Prostate gland (tissue), 2 donors: Measurements from ENCODE around the gene LDLRAD4. TPM values are rescaled to one million over a fixed set of nuclear protein-coding genes. Genes with fewer than 3 reads are reported as not detected.

ENCODE experiments used
- DNase-seq: peaks from one replicate; pipeline ENCODE4 v3.0.0-alpha.2; 2019; ENCODE audit warnings: low spot score
- H3K27ac ChIP-seq, 2 donors: fragments of 200-600 bp; sonication (generic); 2 replicates each; pipeline ENCODE4 v1.5.1; 2017 to 2019
- H3K27me3 ChIP-seq: fragments of 200-600 bp; sonication (generic); replicated peaks from 2 replicates; pipeline ENCODE4 v1.5.1; 2019; ENCODE audit not compliant: insufficient read depth
- H3K36me3 ChIP-seq, 2 donors: fragments of 200-600 bp; sonication (generic); 1 replicate in 1 of 2; 2 replicates in 1 of 2; pipeline versions ENCODE4 v1.5.1 to v1.8.1; 2017 to 2019
- H3K4me1 ChIP-seq: fragments of 200-600 bp; sonication (generic); replicated peaks from 2 replicates; pipeline ENCODE4 v1.5.1; 2019
- H3K4me3 ChIP-seq, 2 donors: fragments of 200-600 bp; sonication (generic); 2 replicates each; pipeline ENCODE4 v1.5.1; 2017 to 2019
- H3K9me3 ChIP-seq: fragments of 200-600 bp; sonication (generic); 2 replicates; pipeline ENCODE4 v1.5.1; 2017
- POLR2A ChIP-seq: fragments of 450-650 bp; IDR thresholded peaks from one replicate; pipeline ENCODE4 v1.6.1; 2016; ENCODE audit warnings: antibody characterized with exemption, mild to moderate bottlenecking
- POLR2AphosphoS5 ChIP-seq: sonication (generic); formaldehyde crosslinking; IDR thresholded peaks from one replicate; pipeline ENCODE4 v1.6.1; 2017; ENCODE audit warnings: antibody characterized with exemption
- WGBS: methylation state at CpG from one replicate; pipeline ENCODE4 v1.1.5; 2018; 5-methylcytosine and 5-hydroxymethylcytosine counted together
- intact Hi-C: fragments of 100-400 bp; cut with DNase I; formaldehyde crosslinking; loops from one replicate; pipeline ENCODE4 v1.14.2; 2022
- total RNA-seq, 2 donors: library from RNA; depleted of rRNA; stranded (reverse); fragments of >200 nt; gene quantifications; one replicate each; pipeline ENCODE4 v1.1.0, GENCODE V29; 2016
- TF ChIP-seq, protein P1 (sequence below), 4 experiments: fragments of 200-600 bp in 2 of 4; fragments of 450-650 bp in 2 of 4; sonication (generic) in 2 of 4; IDR thresholded peaks; 1 replicate in 3 of 4; 2 replicates in 1 of 4; pipeline ENCODE4 v1.5.1; 2016 to 2019; ENCODE audit warnings: antibody characterized with exemption in 4 of 4, mild to moderate bottlenecking in 2 of 4, moderate library complexity in 2 of 4

LDLRAD4 gene
- total RNA-seq, 2 donors from 2014 or later: 59.9 to 107 TPM

DNA sequence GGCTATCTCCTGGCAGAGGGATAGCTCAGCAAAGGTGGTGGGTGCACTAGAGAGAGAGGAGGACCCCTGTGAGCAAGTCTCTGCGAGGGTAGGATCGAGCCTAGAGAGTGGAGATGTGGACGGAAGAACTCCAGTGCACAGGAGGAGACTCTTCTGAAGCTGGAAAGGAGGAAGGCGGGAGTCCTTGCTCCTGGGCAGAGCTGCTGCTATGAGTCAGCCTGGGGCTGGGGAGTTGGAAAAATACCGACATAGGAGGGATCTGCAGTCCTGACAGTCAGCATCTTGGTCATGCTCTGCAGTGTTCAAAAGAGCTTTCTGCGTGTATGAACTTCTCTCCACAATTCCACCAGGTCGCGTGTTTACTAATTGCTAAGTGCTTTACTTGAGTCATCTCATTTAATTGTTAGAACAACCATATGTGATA lies 233.8 kb downstream of the LDLRAD4 start:
- no peaks in the 10 kb centered on the region for H3K4me1 ChIP-seq
- TF ChIP-seq, protein P1, sequence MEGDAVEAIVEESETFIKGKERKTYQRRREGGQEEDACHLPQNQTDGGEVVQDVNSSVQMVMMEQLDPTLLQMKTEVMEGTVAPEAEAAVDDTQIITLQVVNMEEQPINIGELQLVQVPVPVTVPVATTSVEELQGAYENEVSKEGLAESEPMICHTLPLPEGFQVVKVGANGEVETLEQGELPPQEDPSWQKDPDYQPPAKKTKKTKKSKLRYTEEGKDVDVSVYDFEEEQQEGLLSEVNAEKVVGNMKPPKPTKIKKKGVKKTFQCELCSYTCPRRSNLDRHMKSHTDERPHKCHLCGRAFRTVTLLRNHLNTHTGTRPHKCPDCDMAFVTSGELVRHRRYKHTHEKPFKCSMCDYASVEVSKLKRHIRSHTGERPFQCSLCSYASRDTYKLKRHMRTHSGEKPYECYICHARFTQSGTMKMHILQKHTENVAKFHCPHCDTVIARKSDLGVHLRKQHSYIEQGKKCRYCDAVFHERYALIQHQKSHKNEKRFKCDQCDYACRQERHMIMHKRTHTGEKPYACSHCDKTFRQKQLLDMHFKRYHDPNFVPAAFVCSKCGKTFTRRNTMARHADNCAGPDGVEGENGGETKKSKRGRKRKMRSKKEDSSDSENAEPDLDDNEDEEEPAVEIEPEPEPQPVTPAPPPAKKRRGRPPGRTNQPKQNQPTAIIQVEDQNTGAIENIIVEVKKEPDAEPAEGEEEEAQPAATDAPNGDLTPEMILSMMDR (IDR thresholded peaks at IDR 0.05): no peak
- TF ChIP-seq POLR2AphosphoS5: no peak
- TF ChIP-seq POLR2A: no peak
- intact Hi-C loops: loop anchor here (10.0 kb wide), 1 partner anchor 172 kb away; no protein-coding TSS in a partner anchor
- no peaks in the 10 kb centered on the region for H3K9me3 ChIP-seq
- DNase-seq: no peak
- no peaks in the 10 kb centered on the region for H3K27me3 ChIP-seq
- no peak overlapping the region for H3K27ac ChIP-seq
- H3K4me3 ChIP-seq: no peak overlapping the region
- WGBS: 54% methylated on average over 8 of the region's 8 CpGs
- no peaks in the 10 kb centered on the region for H3K36me3 ChIP-seq

DNA sequence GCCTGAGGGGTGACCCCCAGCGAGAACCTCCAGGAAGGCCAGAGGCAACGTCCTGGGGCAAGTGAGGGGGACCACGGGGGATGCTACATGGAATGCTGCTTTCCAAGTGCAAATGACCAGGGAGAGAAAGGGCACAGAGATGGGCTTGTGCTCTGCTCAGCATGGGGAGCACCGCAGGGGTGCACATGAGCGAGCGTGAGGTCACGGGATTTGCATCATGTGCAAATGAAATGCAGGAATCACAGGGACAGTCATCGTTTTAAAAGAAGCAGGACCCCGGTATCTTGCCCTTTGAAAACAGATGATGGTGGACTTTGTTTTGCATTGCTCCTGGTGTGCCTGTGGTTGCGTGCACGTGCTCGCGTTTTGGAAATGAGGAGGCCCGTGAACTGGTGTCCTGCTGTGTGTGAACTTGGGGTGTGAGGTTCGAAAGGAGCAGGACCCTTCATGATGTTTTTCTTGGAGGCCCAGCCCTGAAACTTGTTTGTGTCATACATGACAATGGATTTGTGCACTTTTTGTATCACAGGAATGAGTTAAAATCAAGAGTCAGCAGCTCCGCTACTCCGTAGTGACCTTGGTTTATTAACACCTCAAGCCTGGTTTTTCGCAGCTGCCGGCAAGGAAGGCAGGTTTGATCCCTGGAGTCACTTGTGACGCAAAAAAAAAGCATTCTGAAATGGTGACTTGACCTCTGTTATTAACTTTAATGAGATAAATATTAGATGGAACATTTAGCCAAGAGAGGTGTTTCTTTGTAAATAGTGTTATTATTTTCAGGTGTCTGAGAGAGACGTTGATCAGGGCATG lies 234.5 kb downstream of the LDLRAD4 start:
- 81% methylated on average over 21 of the region's 21 CpGs for WGBS
- Histone ChIP-seq H3K4me3 (no peak overlapping the region), H3K9me3 (no peaks in the 10 kb centered on the region), H3K27ac (no peak overlapping the region), H3K36me3 (no peaks in the 10 kb centered on the region), H3K4me1 (no peaks in the 10 kb centered on the region), H3K27me3 (no peaks in the 10 kb centered on the region)
- intact Hi-C loops: loop anchor here (10.0 kb wide), 1 partner anchor 172 kb away; no protein-coding TSS in a partner anchor
- DNase-seq: no peak
- no peak for TF ChIP-seq POLR2A
- no peak for TF ChIP-seq POLR2AphosphoS5
- TF ChIP-seq, protein P1 (IDR thresholded peaks at IDR 0.05): no peak

DNA sequence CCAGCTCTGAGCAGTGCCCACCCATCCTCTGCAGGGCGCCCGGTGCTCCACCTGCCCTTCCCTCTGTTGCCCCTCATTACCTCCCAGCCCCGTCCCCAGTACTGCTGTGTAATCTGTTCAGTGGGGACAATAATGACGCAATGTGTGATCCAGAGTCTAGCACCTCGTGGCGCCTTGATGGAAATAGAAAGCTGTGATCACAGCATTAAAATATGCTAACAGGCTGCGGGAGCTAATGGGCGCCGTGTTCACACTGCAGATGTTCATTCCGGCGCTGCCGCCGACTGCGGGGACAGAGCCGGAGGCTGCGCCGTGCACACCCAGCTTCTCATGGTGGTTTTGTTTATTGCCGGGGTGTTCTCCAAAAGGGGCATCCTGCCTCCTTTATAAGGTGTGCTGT lies 235.2 kb downstream of the LDLRAD4 start:
- Histone ChIP-seq H3K4me1 (no peaks in the 10 kb centered on the region), H3K27ac (no peak overlapping the region), H3K27me3 (no peaks in the 10 kb centered on the region), H3K36me3 (no peaks in the 10 kb centered on the region), H3K4me3 (no peak overlapping the region), H3K9me3 (no peaks in the 10 kb centered on the region)
- 90% methylated on average over 18 of the region's 18 CpGs for WGBS
- no peak for DNase-seq
- intact Hi-C loops: loop anchor here (10.0 kb wide), 1 partner anchor 171 kb away; no protein-coding TSS in a partner anchor
- TF ChIP-seq POLR2A: no peak
- no peak for TF ChIP-seq POLR2AphosphoS5
- TF ChIP-seq, protein P1 (IDR thresholded peaks at IDR 0.05): no peak

DNA sequence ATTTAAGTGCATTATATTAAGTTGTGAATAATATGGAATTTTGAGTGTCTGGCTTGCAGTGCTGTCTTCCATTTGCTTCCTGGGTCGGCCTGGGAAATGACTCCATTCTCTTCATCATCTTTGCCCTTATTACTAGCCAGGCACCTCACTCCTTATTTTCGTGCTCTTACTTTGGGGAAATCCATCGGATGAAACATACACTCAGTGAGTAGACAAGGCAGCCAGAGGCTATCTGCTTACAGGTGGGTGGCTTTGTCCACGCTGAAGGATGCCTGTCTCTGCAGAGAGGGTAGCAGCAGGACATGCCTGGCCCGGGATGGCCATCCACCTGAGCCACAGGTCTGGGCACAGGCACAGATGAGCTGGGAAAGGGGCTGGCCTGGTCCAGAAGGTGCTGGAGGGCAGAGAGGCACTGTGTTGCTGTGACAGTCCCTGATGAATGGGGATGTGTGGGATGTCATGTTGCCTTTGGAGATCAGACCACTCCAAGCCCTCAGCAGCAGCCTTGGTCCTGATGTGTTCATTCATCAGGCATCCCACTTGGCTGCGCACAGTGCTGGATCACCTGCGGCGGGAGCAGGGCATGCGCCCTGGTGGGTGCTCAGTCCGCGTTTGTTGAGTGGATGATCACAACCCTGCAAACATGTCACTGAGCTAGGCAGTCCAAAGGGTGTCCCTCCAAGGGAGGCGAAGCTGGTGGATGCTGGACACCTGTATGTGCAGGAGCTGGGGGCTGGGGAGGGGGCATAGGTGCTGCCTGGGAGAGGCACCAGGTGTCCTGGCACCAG lies 236.0 kb downstream of the LDLRAD4 start:
- intact Hi-C loops: loop anchor here (10.0 kb wide), 1 partner anchor 170 kb away; no protein-coding TSS in a partner anchor
- H3K9me3 ChIP-seq: no peaks in the 10 kb centered on the region
- no peak overlapping the region for H3K27ac ChIP-seq
- H3K27me3 ChIP-seq: no peaks in the 10 kb centered on the region
- DNase-seq: no peak
- WGBS: 94% methylated on average over 12 of the region's 12 CpGs
- no peaks in the 10 kb centered on the region for H3K4me1 ChIP-seq
- H3K4me3 ChIP-seq: no peak overlapping the region
- TF ChIP-seq, protein P1 (IDR thresholded peaks at IDR 0.05): no peak
- TF ChIP-seq POLR2A (no peak), POLR2AphosphoS5 (no peak)
- no peaks in the 10 kb centered on the region for H3K36me3 ChIP-seq
